ENCODE data around the gene IL15RA.
"Not testable (repeated sequence)": the region's sequence is repeated elsewhere in the genome, so short reads cannot be mapped to it uniquely, and the experiment has no call there.

Gene IL15RA

DNA sequence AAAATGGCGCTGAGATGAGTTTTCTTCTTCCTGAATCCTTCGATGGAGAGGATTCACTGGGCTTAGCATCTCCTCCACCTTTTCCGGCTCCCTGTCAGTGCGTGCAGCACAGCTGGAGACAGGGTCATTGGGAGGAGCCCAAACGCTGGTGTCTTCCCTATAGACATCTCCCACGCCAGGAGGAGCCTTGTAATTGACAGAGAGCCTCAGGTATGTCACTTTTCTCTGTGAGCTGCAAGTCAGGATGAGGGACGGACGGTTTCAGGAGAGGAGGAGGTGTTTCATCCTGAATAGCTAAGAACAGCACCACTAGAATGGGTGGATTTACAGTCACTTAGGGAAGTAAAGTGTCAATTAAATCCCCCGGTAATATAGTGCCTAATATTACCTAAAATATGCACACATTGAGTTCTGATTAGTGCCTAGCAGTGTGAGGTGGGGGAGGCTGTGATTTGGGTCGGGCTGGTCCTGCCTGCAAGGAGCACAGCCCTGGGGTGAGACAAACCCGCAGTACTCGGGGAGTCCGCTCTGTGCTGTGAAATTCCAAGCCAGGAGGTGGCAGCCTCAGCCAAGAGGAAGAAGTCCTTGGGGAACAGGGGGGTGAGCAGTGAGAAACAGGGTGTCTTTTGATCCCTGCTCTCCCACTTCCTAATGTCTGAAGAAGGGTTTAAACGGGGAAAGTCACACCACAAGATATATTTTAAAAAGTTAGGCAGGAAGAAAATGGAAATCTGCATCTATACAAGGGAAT, 28.2 kb downstream of the IL15RA start:
- peak; percentile 64 for DNase-seq

- DNase-seq: no peak
Measured at GRCh38 chr10:5948208-5948585, 29.1 kb downstream of the IL15RA start.

DNA sequence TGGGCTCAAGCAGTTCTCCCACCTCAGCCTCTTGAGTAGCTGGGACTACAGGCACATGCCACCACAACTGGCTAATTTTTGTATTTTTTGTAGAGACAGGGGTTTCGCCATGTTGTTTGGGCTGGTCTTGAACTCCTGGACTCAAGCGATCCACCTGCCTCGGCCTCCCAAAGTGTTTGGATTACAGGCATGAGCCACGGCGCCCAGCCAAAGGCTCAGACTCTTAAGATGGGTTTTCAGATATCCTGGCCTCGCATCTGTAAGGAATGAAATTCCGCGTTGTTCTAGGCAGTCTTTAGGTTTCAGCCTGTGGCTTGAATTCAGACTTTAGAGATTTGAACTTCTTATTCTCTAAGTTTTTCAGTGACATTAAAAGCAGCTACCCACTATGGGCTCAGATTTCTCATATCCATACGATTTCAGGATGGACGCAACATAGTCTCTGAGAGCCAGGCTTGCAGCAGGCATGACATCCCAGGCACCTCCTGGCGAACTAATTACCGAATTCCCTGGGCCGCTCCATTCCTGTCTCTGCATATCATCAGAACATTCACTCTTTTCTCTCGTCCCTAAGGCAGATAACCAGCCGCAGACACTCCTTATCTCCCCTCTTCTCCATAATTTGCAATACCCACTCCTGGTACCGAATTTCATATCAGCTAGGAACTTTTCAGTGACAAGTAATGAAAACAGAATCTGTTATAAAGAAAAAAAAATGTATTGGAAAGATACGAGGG, 29.7 kb downstream of the IL15RA start:
- DNase-seq: no peak

- no peak for DNase-seq
Measured at GRCh38 chr10:5946786-5947185, 30.6 kb downstream of the IL15RA start.

- not testable (repeated sequence) for DNase-seq
Measured at GRCh38 chr10:5946419-5946775, 30.9 kb downstream of the IL15RA start.

GRCh38 chr10:5945561-5946418, 31.6 kb downstream of the IL15RA start:
- peak; percentile 96 for DNase-seq

DNA sequence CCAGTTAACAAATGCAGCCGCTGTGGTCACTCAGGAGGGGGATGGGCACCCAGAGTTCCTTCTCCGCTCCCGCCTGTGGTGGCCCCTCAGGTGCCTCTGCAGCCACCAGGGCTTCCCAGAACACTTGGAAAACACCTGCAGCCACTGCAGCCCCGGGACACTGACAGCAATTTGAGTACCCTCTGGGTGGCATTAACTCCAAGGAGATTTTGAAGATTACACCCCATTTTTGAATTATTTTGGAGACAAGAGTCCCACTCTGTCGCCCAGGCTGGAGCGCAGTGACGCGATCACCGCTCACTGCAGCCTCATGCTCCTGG, 32.2 kb downstream of the IL15RA start:
- no peak for DNase-seq

GRCh38 chr10:5944389-5945189, 32.8 kb downstream of the IL15RA start:
- DNase-seq: peak; percentile 99

- DNase-seq: no peak
Measured at GRCh38 chr10:5943536-5943935, 33.8 kb downstream of the IL15RA start.

GRCh38 chr10:5942474-5942873, 34.9 kb downstream of the IL15RA start:
- no peak for DNase-seq

DNA sequence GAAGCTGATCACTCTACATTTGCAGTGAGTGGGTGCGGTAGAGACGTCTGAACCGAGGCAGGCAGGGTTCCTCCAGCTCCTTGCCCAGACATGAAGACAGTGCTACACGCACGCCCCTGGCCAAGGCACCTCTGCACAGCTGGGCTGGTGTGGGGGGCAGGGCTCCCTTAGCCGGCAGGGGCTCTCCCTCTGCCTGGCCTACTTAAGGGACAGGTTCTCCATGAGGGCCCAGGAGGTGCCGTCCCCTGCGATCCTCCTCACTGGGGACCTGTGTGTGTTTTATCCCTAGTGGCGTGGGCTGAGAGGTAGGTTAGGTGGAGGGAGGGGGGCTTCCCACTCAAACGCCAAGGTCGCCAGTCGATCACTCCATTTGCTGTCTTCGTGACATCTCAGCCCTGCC, 35.3 kb downstream of the IL15RA start:
- DNase-seq: no peak

- no peak for DNase-seq
Measured at GRCh38 chr10:5941579-5941978, 35.8 kb downstream of the IL15RA start.

- no peak for DNase-seq
Measured at GRCh38 chr10:5940807-5941218, 36.5 kb downstream of the IL15RA start.

DNA sequence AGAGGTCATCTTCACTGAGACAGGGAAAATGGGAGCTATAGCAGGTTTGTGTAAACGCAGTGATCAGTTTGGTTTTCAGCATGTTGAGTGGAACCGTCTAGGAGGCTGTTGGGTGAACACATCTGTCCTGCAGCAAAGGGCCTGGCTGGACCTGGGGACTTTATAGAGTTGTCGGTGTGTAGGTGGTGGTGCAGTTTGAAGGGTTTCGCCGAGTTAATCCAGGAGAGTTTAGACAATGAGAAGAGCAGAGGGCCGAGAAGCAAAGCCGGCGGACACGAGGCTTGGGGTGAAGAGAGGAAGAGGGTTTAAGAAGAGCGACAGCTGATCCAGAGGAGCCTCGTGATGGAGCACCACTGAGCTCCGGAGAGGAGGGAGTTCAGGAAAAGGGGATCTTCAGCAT, 39.1 kb downstream of the IL15RA start:
- DNase-seq: no peak

DNA sequence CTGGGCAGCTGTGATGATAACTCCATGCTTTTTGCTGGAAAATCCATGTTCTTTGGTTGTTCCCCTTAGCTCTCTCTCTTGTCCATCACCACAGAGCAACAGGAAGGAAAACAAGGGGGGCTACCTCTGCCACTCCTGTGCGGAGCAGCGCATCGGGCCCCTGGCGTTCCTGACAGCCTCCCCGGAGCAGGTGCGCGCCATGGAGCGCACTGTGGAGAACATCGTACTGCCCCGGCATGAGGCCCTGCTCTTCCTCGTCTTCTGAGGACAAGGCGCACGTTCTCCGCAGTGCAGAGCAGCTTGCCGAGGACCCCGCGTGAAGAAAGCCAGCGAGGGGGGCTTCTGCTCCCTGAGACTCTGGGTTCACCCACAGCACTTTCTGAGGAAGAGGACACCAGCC, 40.3 kb downstream of the IL15RA start:
- no peak for DNase-seq

GRCh38 chr10:5935628-5936027, 41.7 kb downstream of the IL15RA start:
- DNase-seq: no peak

DNA sequence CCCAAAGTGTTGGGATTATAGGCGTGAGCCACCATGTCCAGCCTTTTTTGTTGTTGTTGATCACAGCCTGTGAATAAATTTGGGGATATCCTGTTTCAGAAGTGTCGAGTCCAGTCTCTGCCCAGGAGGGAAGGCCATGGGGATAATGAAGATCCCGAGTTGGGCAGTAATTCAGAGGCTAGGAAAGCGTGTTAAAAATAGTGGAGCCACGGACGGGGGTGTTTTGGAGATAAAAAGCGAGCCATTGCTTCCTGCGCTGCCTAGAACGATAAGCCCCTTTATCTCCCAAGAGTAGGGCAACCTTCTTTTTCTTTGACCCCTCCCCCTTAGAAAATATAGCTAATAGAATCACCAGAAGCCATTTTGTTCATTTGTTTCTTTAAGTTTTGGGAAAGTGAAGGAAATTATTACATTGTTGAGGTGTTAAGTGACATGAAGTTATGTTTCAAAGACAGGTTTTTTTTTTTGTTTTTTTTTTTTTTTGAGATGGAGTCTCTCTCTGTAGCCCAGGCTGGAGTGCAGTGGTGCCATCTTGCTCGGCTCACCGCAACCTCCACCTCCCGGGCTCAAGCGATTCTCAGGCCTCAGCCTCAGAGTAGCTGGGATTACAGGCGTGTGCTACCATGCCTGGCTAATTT, 43.3 kb downstream of the IL15RA start:
- DNase-seq: no peak

DNA sequence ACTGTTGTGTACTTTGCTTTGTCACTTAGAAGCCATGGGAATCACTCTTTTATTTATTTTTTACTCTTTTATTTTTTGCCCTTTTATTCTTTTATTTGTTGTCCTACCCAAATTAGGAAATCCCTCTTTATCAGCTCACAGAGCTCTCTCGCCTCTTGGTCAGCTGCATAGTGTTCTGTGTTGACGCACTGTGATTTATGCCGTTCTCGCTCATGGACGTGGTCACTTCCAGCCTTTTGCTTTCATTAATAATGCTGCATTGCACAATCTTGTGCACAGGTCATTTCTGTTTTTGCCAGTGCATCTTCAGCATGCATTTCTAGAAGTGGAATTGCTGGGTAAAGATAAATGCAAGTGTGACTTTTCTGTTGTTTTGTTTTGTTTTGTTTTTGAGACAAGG, 45.0 kb downstream of the IL15RA start:
- no peak for DNase-seq

DNA sequence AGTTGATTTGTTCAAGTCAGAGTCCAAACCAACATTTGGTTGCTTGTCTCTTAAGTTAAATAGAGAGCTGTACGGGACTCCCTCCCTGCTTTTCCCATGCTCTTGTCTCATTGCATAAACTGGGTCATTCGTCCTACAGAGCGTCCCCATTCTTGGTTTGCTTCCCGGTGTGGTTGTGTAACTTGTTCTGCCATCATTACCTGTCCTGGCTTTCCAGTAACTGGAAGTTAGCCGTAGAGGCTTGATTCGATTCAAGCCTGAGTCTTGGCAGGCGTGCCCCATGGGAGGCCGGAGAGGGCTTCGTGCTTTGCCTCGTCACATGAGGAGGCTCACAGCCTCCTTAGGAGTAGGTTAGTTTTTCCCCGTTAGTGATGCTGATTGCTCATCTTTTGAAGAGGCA, 47.1 kb downstream of the IL15RA start:
- DNase-seq: no peak

DNA sequence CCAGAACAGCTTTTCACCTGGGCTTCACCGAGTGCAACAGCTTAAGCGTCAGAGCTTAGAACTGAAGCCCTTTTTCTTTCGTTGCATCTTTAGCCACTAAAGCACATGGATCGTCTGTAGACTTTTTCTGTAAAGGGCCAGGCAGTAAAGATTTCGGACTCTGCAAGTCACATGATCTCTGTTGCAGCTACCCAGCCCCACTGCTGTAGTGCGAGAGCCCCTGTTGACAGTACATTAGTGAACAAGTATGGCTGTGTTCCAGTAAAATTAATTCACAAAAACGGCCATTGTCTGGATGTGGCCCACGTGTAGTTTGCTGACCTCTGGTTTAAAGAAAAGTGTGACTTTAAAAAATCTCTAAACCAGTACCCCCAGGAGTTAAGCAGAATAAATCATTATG, 47.9 kb downstream of the IL15RA start:
- no peak for DNase-seq

DNA sequence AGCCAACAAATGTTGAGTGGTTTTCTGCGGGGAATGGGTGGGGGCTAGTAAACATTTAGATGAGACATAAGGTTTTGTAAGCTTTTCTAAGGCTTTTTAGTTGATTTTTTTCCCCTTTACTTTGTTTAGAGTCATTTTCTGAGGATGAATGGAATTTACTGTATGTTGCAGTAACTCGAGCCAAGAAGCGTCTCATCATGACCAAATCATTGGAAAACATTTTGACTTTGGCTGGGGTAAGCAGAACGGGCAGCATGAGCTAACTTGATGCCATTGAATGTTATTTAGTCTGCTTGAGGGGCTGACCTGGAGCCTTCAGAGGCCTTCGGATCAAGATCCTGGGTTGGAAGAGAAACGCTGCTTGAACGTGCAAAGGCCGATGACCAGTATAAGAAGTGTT, 50.0 kb downstream of the IL15RA start:
- DNase-seq: peak; percentile 54

- no peak for DNase-seq
Measured at GRCh38 chr10:5924889-5925288, 52.5 kb downstream of the IL15RA start.

Measured in fibroblast of skin of abdomen (primary cell).